Stimulated activated CD8-positive, alpha-beta memory T cell treated with anti-CD3 and anti-CD28 coated beads, Interleukin-15, amount 100 ng/mL, for 48 hours (primary cell): Measurements from ENCODE around the gene ITM2C.
A peak's percentile ranks its signal among the peaks of the same experiment; 100 is the strongest.

Experiments
- DNase-seq, 2 donors: peaks; one replicate each; pipeline ENCODE4 v3.0.0-alpha.2; 2020; ENCODE audit warnings: low read depth in 2 of 2

The ITM2C gene, protein sequence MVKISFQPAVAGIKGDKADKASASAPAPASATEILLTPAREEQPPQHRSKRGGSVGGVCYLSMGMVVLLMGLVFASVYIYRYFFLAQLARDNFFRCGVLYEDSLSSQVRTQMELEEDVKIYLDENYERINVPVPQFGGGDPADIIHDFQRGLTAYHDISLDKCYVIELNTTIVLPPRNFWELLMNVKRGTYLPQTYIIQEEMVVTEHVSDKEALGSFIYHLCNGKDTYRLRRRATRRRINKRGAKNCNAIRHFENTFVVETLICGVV

DNA sequence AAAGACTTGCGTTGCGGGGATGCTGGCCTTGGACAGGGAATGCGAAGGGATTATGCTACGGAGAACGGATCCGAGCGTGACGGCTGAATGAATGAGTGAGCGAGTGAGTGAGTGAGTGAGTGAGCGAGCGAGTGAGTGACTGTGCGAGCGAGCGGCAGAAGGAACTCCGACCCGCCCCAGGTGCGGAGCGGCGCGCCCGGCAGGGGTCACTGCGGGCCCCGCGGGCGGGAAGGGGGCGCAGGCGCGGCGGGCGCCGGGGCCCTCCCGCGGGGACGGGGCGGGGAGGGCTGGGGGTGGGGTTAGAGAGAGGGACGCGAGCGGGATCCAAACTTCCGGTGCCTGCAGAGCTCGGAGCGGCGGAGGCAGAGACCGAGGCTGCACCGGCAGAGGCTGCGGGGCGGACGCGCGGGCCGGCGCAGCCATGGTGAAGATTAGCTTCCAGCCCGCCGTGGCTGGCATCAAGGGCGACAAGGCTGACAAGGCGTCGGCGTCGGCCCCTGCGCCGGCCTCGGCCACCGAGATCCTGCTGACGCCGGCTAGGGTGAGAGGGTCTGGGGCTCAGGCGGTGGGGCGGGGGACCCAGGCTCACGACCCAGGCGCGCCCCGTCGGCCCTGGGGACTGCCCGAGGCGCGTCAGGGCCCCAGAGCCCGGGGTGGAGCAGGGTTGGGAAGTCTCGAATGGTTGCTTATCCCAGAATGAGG is at the start of gene ITM2C:
Gene ITM2C (plus strand): TSS at position 338 of the 702 bp plus-strand sequence. CDS start 84 bp downstream, at position 422.
- peak; percentile 66 to 74 for DNase-seq

DNA sequence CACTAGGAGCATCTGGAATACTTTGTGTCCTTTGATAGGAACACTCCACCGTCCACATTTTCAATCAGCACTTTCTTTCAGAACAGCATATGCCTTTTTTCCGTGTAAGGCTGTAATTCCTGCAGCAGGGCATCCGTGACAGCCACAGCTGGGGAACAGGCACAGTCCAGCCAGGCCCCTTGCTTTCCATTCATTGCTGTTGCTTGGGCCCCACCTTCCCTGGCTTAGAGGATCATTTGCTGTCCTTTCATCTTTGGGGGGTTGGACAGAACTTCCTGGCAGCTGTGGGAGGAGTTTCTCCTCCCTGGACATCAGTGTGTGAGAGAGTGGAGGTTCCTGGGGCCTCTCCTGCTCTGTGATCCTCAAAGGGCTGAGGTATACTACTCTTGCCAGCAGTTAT is 49.7 kb upstream of the ITM2C start:
- DNase-seq = no peak

DNA sequence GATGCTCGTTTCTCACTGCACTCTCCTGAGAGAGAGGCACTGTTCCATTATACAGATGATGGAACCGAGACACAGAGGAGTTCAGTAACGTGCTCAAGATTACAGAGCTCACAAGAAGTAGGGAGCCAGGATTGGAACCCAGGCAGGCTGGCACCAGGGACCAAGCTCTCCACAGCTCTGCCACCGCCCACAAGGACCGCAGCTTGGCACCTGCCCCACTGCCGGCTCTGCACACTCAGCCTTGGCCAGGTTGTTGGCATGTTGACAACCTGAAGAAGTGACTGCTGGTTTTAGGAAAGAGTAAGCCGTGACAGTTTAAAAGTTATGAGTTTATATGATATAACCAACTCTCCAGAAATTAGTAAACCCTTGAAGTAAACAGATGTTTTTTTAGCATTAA is 48.0 kb upstream of the ITM2C start:
- no peak for DNase-seq

DNA sequence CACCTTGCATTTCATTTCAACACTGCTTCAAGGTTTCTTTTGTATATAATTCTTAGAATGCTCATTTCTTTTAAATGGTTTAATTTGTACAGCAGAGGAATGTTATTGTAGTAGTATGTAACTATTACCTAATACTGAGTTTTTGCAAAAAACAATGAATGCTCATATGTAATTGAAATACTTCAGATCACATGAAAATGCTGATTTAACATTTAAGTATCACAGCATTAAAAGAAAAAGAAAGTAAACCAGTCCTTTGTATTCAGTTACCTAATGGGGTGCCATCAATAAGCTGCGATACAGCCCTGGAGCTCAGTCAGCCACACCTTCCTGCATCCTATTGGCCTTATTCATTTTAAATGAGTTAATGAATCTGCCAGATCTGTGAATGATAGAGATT is 45.3 kb upstream of the ITM2C start:
- no peak for DNase-seq

- DNase-seq = no peak
These were observed 43.3 kb upstream of the ITM2C start for GRCh38 chr2:230821261-230821990.

GRCh38 chr2:230821991-230822520 is 42.7 kb upstream of the ITM2C start:
- no peak for DNase-seq

GRCh38 chr2:230823264-230823964 is 41.3 kb upstream of the ITM2C start:
- no peak for DNase-seq

GRCh38 chr2:230824406-230824978 is 40.2 kb upstream of the ITM2C start:
- peak; percentile 15 to 23 for DNase-seq

DNA sequence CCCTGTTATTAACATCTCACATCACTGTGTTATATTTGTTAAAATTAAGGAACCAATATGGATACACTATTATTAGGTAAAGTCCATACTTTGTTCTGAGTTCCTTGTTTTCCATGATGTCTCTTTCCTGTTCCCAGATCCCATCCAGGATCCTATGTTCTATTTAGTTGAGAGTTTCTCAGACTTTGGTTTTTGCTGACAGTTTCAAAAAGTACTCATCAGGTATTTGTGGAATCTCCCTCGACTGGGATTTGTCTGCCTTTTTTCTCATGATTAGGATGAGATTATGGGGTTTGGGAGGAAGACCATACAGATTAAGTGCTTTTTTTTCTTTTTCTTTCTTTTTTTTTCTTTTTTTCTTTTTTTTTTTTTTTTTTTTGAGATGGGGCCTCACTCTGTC is 39.4 kb upstream of the ITM2C start:
- DNase-seq = no peak

- no peak for DNase-seq
These were observed 36.9 kb upstream of the ITM2C start for GRCh38 chr2:230827774-230828271.

DNA sequence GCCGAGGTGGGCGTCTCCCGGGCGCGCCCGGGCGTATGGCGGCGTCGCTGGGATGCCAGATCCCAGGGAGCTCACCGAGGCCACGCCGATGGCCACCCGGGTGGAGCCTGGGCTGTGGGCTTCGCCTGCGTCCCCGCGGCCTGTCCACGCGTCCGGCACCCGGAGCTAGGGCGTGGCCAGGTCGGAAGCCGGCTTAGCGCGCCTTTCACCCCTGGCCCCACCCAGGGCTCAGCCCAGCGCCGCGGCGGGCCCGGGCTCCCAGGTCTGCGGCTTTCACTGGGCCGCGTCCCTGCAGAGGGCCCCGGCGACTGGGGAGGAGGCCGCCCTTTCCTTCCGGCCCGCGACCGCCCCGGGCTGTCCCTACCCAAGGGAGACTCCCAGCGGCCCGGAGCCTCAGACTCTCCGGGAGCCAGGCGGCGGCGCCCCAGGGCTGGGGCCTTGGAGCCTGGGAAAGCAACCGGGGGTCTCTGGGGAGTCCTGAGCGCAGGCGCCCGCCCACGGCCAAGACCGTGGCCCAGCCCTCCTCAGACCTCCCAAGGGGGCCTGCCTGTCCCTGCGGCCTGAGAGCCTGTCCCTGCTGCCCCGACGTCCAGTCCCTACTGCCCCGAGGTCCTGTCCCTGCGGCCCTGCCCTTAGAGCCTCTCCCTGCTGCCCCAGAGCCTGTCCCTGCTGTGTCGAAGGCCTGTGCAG is 36.3 kb upstream of the ITM2C start:
- DNase-seq = peak in 1 of 2 donors; percentile 34

GRCh38 chr2:230829293-230829692 is 35.4 kb upstream of the ITM2C start:
- DNase-seq = no peak

- DNase-seq = no peak
These were observed 34.8 kb upstream of the ITM2C start for GRCh38 chr2:230829959-230830358.

DNA sequence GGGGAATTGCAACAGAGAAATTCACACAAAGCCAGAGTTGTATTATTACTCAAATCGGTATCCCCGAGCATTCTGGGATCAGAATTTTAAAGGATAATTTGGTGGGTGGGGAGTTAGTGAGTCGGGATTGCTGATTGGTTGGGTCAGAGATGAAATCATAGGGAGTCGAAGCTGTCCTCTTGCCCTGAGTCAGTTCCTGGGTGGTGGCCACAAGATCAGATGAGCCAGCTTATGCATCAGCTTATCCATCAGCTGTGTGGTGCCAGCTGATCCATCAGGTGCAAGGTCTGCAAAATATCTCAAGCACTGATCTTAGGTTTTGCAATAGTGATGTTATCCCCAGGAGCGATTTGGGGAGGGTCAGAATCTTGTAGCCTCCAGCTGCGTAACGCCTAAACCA is 34.3 kb upstream of the ITM2C start:
- peak in 1 of 2 donors; percentile 12 for DNase-seq

DNA sequence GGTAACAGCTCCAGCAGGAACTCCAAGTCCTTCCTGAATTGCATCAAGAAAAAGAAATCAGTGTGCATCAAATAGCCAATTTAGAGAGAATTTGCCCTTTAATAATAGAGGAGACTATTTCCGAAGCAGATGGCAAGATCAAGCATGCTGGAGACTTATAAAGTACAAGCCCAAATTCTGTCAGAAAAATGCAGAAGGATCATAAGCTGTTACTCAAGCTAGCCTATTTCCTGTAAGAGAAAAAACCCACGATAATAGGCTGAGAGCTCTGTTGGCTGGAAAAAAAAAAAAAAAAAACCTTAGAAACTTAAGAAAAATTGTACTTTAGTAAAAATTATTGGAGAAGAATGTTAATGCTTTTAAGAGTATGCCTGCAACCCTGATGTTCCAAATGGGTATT is 24.4 kb upstream of the ITM2C start:
- no peak for DNase-seq

DNA sequence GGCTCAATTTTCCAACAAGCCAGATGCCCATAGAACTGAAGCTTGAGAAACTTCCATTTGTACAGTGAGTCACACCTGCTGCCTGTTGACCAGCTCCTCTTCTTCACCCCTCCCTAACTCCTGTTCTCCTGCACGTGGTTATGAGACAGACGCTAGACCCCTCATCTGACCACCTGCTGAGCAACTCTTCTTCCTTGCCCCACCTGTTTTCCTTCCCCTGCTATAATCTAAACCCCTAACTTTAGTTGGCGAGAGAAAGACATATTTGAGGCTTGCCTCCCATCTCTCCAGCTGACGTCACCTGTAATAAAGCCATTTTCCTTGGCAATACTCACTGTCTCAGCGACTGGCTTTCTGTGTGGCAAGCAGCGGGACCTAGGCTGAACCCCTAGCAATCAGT is 22.3 kb upstream of the ITM2C start:
- no peak for DNase-seq

GRCh38 chr2:230843132-230843531 is 21.6 kb upstream of the ITM2C start:
- no peak for DNase-seq

DNA sequence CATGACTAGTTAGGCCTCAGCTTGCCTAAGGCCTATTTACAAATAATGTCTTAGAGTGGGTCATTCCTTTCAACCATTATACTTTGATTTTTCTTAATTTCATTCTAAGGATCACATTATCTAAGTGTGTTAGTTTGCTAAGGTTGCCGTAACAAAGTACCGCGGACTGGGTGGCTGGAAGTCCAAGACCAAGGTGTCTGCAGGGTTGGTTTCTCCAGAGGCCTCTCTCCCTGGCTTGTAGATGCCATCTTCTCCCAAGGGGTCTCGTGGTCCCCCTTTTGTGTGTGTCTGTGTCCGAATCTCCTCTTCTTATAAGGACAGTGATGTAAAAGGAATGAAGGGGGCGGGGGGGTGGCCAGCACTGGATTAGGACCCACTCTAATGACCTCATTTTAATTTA is 18.4 kb upstream of the ITM2C start:
- DNase-seq = no peak

DNA sequence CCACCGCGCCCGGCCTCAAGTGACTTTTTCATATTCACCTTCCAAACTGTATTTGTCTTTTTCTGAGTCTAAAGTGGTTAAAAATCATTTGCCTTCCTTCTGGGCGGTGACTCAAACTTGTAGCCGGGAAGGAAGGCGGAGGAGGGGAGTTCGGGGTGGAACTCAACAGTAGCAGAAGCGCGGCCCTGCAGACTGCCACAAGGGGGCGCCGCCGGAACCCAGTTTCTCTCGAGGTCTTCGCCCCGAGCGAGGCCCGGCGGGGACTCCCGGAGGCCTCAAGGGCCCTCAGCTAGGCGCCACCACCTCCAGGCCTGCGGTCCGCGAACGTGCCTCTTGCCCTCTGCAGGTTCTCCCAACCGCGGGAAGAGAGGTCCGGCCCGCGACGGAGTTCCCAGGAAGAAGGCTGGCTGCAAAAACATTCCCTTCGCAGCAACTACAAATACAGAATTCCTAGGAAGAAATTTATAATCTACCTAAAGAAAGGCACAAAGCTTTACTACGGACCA is 16.8 kb upstream of the ITM2C start:
- peak; percentile 89 to 91 for DNase-seq

- peak; percentile 54 to 64 for DNase-seq
These were observed 14.9 kb upstream of the ITM2C start for GRCh38 chr2:230849633-230850357.
